Calu3 (cell line): Measurements from ENCODE around the gene GPSM1. TPM values are rescaled to one million over a fixed set of nuclear protein-coding genes. Genes with fewer than 3 reads are reported as not detected.
A peak's percentile ranks its signal among the peaks of the same experiment; 100 is the strongest.
"Not testable (repeated sequence)": the region's sequence is repeated elsewhere in the genome, so short reads cannot be mapped to it uniquely, and the experiment has no call there.

Experiments used
- BruUV-seq: library from RNA; stranded (reverse); fragments of 400-500 nt; replicated peaks from 2 replicates; lab custom pipeline; 2021; lab: Mats Ljungman, UMichigan
- CTCF ChIA-PET: fragments of 300-600 bp; sonication (Branson Sonifier 250); formaldehyde crosslinking; loops from one replicate; lab custom pipeline; 2022; ENCODE audit warnings: antibody characterized with exemption; lab: Charles Lee
- DNase-seq: peaks from one replicate; pipeline ENCODE4 v3.0.0; 2022
- H3K27ac Mint-ChIP-seq: one replicate; pipeline ENCODE4 v1.8.0; 2022; ENCODE audit warnings: mixed read lengths; ENCODE audit not compliant: unreplicated experiment
- H3K27me3 Mint-ChIP-seq: one replicate; pipeline ENCODE4 v1.8.0; 2022; ENCODE audit warnings: mixed read lengths; ENCODE audit not compliant: unreplicated experiment
- H3K36me3 Mint-ChIP-seq: one replicate; pipeline ENCODE4 v1.8.0; 2022; ENCODE audit warnings: mild to moderate bottlenecking, moderate library complexity, mixed read lengths; ENCODE audit not compliant: insufficient read depth, unreplicated experiment
- H3K4me1 Mint-ChIP-seq: one replicate; pipeline ENCODE4 v1.8.0; 2022; ENCODE audit warnings: mild to moderate bottlenecking, low read depth, mixed read lengths; ENCODE audit not compliant: unreplicated experiment
- H3K4me3 Mint-ChIP-seq: one replicate; pipeline ENCODE4 v1.8.0; 2022; ENCODE audit warnings: mild to moderate bottlenecking, low read depth, moderate library complexity, mixed read lengths; ENCODE audit not compliant: unreplicated experiment
- H3K9me3 Mint-ChIP-seq: one replicate; pipeline ENCODE4 v1.8.0; 2022; ENCODE audit warnings: low read depth, mixed read lengths; ENCODE audit not compliant: unreplicated experiment
- CTCF ChIP-seq: fragments of 200-600 bp; IDR thresholded peaks from one replicate; pipeline ENCODE4 v1.8.0; 2022; ENCODE audit warnings: antibody characterized with exemption; ENCODE audit not compliant: unreplicated experiment
- intact Hi-C: fragments of 100-400 bp; cut with micrococcal nuclease; formaldehyde crosslinking; loops from one replicate; pipeline ENCODE4 v1.10.0; 2022; ENCODE audit not compliant: unreplicated experiment
- total RNA-seq: library from RNA; stranded (reverse); gene quantifications from 2 replicates; pipeline ENCODE4 v1.2.3, GENCODE V29; 2022

The GPSM1 gene
- total RNA-seq, 1 experiment from 2014 or later: 3.9 TPM

GRCh38 chr9:136404801-136405136 lies 77.4 kb downstream of the GPSM1 start:
- no peaks in the 10 kb centered on the region for H3K9me3 Mint-ChIP-seq
- H3K27ac Mint-ChIP-seq: no peak overlapping the region
- H3K36me3 Mint-ChIP-seq: peaks cover 50% of the 10 kb centered on the region
- DNase-seq: no peak
- intact Hi-C loops: no loop called here
- no TSS peak for BruUV-seq
- no peaks in the 10 kb centered on the region for H3K27me3 Mint-ChIP-seq
- H3K4me1 Mint-ChIP-seq: peaks cover 11% of the 10 kb centered on the region
- CTCF ChIA-PET: no interaction called here
- no peak overlapping the region for H3K4me3 Mint-ChIP-seq
- no peak for TF ChIP-seq CTCF

- CTCF ChIA-PET: no interaction called here
- H3K27ac Mint-ChIP-seq: no peak overlapping the region
- H3K36me3 Mint-ChIP-seq: peaks cover 50% of the 10 kb centered on the region
- no peak for TF ChIP-seq CTCF
- H3K27me3 Mint-ChIP-seq: no peaks in the 10 kb centered on the region
- H3K9me3 Mint-ChIP-seq: no peaks in the 10 kb centered on the region
- no peak for DNase-seq
- peaks cover 11% of the 10 kb centered on the region for H3K4me1 Mint-ChIP-seq
- no TSS peak for BruUV-seq
- H3K4me3 Mint-ChIP-seq: no peak overlapping the region
- intact Hi-C loops: no loop called here
Measured at GRCh38 chr9:136405481-136405880, 78.1 kb downstream of the GPSM1 start.

- intact Hi-C loops, H3K4me3 Mint-ChIP-seq, H3K9me3 Mint-ChIP-seq, H3K27ac Mint-ChIP-seq, CTCF ChIA-PET, DNase-seq, BruUV-seq, H3K27me3 Mint-ChIP-seq: not testable (repeated sequence)
- Mint-ChIP-seq H3K4me1 (peaks cover 13% of the 10 kb centered on the region), H3K36me3 (peaks cover 51% of the 10 kb centered on the region)
Measured at GRCh38 chr9:136405904-136406303, 78.6 kb downstream of the GPSM1 start.

- peaks cover 54% of the 10 kb centered on the region for H3K36me3 Mint-ChIP-seq
- H3K27ac Mint-ChIP-seq, CTCF ChIA-PET, H3K4me3 Mint-ChIP-seq, intact Hi-C loops, H3K9me3 Mint-ChIP-seq, H3K27me3 Mint-ChIP-seq, DNase-seq: not testable (repeated sequence)
- TSS peak; percentile 19 for BruUV-seq
- H3K4me1 Mint-ChIP-seq: peaks cover 21% of the 10 kb centered on the region
Measured at GRCh38 chr9:136407061-136407460, 79.7 kb downstream of the GPSM1 start.

- BruUV-seq: no TSS peak
- no peak for DNase-seq
- Mint-ChIP-seq H3K4me1 (peaks cover 21% of the 10 kb centered on the region), H3K27ac (no peak overlapping the region), H3K27me3 (no peaks in the 10 kb centered on the region), H3K36me3 (peaks cover 54% of the 10 kb centered on the region), H3K4me3 (no peak overlapping the region), H3K9me3 (no peaks in the 10 kb centered on the region)
- CTCF ChIA-PET: no interaction called here
- intact Hi-C loops: no loop called here
- TF ChIP-seq CTCF: no peak
Measured at GRCh38 chr9:136407911-136408310, 80.6 kb downstream of the GPSM1 start.

Other genes with a start within 250 kb of the GPSM1 start
- gene NACC2, start 232.2 kb upstream of the GPSM1 start, total RNA-seq: 19.3 and 24.8 TPM in 2 replicates
- gene TMEM250, start 208.7 kb upstream of the GPSM1 start, total RNA-seq: 23.9 and 26.3 TPM in 2 replicates
- not detected in 2 replicates for gene LHX3, start 122.4 kb upstream of the GPSM1 start, total RNA-seq
- gene QSOX2, start 81.7 kb upstream of the GPSM1 start, total RNA-seq: 18.9 and 20.5 TPM in 2 replicates
- 0.44 and 0.73 TPM in 2 replicates for gene CCDC187, start 23.4 kb upstream of the GPSM1 start, total RNA-seq
- gene DNLZ, start 36.2 kb downstream of the GPSM1 start, total RNA-seq: 22.5 and 26.4 TPM in 2 replicates
- gene CARD9, start 46.1 kb downstream of the GPSM1 start, total RNA-seq: 1.2 and 1.6 TPM in 2 replicates
- 9.7 and 10.5 TPM in 2 replicates for gene SNAPC4, start 72.6 kb downstream of the GPSM1 start, total RNA-seq
- 49.7 and 50.2 TPM in 2 replicates for gene ENTR1, start 83.1 kb downstream of the GPSM1 start, total RNA-seq
- gene PMPCA, start 83.1 kb downstream of the GPSM1 start, total RNA-seq: 44.0 and 46.6 TPM in 2 replicates
- 10.9 and 11.3 TPM in 2 replicates for gene INPP5E, start 112.3 kb downstream of the GPSM1 start, total RNA-seq
- gene SEC16A, start 155.5 kb downstream of the GPSM1 start, total RNA-seq: 48.9 and 49.6 TPM in 2 replicates
- gene NOTCH1, start 218.5 kb downstream of the GPSM1 start, total RNA-seq: 11.7 and 17.7 TPM in 2 replicates